GM19468 (cell line): Measurements from ENCODE around the gene PSMD8.

ENCODE experiments used
- ATAC-seq: cut with Tn5 transposase; IDR thresholded peaks from one replicate; pipeline ENCODE4 v1.9.1; 2021; ENCODE audit warnings: mild to moderate bottlenecking, moderate library complexity, moderate number of reproducible peaks; ENCODE audit not compliant: unreplicated experiment; ENCODE audit errors: extremely low read depth

Gene PSMD8

DNA sequence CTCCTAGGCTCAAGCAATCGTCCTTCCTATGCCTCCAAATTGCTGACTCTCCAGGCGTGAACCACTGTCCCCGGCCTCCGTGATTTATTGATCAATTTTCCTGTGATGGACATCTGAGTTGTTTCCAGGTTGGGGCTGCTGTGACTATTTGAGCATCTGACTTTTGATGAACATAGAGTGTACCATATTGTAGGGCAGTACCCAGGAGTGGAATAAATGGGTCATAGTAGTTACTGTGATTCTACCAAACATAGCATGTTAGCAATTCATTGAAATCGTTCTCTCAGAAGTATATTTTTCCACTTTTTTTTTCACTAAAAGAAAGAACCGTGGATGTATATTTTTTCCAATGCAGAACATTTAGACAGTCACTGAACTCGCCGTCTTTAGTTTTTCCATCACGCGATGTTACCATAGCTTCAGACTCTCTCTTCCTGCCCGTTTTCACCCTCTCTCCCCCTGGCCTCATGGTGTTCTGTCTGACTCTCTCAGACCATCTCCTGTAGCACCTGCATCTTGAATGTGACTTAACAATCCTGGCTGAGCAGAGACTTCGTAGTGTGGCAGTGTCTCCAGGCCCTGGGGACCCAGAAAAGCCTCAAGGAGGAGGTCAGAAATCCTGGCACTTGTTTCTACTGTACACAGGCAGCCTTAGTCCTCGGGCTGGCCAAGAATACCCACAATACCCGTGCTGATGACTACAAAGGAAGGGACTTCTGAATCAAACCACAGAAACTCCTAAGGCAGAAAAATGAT is 54.9 kb downstream of the PSMD8 start:
- no peak for ATAC-seq

GRCh38 chr19:38429811-38430156 is 55.4 kb downstream of the PSMD8 start:
- ATAC-seq = no peak

- no peak for ATAC-seq
These were observed 56.6 kb downstream of the PSMD8 start for GRCh38 chr19:38430931-38431330.

- ATAC-seq = no peak
These were observed 58.9 kb downstream of the PSMD8 start, which contains the start of gene RYR1 for GRCh38 chr19:38433268-38433733. RYR1 (plus strand) TSS chr19:38433691; CDS start chr19:38433830, 139 bp downstream.
